NCI-H524 treated with DMSO at 0.1 percent for 48 hours (cell line): ENCODE results near the gene PER3.
"Not testable (repeated sequence)": the region's sequence is repeated elsewhere in the genome, so short reads cannot be mapped to it uniquely, and the experiment has no call there.

Experiments used
- DNase-seq: peaks from one replicate; lab custom pipeline; 2025; lab: John Stamatoyannopoulos, UW

Gene PER3

DNA sequence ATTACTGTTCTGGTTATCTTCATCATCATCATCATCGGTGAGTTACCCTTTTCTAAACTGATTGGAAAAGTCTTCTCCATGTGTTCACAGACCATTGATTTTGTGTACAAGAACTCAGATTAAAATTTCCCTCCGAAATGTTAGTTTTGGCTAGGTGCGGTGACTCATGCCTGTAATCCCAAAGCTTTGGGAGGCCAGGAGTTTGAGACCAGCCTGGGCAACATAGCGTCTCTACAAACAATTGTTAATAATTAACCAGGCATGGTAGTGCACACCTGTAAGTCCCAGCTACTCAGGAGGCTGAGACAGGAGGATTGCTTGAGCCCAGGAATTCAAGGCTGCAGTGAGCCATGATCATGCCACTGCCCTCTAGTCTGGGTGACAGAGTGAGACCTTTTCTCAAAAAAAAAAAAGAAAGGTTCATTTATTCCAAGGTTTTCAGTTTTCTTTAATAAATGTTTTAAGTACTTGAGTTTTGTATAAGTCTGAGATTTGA, 5.9 kb upstream of the PER3 start:
- DNase-seq, result no peak

DNA sequence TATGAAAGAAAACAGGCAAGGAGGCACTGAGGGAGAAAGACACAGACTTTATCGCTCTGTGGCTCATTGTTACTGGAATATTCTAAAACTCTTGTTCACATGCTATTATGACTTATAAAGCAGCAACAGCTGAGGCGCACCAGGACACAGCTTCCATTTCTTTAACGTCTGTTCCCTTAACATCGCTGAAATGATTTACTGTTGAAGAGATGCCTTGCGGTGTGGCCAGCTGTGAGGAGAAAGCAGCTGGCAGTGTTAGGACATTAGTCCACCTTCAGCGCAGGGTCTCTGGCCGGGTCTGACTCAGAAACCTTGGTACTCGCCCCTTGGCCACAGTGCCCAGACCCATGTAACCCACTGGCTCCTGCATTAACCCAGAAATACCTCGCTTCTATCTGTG, 3.1 kb upstream of the PER3 start:
- DNase-seq, result no peak

DNA sequence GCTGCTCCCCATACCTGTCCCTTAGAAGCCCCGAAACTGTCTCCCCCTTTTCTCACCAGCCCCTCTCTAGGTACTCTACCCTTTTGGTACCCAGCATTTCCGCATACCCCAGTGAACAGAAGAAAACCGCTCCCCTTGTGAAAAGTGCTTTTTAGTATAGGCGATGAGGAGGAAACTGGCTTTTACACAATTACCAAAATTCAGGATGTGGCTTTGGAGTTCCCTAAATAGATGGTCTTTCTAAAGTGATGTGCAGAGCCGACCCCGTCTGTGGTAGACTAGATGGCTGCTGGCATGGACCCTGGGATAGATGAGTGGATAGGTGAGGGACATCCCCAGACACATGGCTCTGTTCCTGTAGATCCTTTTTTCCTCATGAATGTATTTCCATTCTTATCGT, 2.6 kb upstream of the PER3 start:
- no peak for DNase-seq

DNA sequence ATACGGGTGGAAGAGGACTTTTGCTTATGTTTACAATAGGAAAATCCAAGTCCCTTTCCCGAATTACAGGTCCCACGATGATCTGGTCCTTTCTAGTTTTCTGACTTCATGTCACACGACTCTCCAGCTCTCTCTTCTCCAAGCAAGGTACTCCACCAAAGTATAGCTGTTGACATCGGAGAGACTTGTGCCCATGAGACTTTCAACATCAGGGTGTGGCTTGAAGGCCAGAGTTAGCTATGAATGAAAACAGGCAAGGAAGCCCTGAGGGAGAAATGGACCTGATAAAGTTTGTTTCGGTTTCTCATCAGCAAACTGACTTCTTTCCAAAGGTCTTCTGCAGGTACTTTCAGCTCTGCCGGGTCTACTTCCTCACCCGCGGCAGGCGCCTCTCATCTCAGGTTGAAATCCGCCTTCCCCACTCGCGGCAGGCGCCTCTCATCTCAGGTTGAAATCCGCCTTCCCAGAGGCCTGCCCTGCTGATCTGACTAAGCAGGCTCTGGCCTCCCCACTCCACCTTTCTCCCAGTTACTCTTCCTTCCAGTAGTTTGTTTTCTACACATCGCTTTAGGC, 2.1 kb upstream of the PER3 start:
- no peak for DNase-seq

DNA sequence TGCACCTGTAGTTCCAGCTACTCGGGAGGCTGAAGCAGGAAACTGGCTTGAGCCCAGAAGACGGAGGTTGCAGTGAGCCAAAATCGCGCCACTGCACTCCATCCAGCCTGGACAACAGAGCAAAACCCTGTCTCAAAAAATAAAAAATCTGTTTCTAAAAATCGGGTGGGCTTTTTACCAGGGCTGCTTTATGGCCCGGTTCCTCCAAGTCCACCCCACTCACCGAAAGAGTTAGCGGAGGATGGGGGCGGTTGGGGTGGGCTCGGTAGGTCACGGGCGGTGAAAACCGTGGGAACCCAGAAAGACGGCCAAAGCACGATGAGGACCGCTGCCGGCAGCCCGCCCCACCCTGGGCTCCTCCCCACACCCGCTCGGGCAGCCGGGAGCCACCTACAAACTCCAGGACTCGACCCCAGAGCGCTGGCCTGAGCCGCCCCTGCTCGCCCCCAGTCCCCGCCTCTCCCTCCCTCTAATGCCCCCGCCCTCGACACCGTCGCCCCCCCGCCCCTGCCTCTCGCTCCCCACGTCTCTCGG, 846 bp upstream of the PER3 start:
- peak; percentile 3 for DNase-seq

DNA sequence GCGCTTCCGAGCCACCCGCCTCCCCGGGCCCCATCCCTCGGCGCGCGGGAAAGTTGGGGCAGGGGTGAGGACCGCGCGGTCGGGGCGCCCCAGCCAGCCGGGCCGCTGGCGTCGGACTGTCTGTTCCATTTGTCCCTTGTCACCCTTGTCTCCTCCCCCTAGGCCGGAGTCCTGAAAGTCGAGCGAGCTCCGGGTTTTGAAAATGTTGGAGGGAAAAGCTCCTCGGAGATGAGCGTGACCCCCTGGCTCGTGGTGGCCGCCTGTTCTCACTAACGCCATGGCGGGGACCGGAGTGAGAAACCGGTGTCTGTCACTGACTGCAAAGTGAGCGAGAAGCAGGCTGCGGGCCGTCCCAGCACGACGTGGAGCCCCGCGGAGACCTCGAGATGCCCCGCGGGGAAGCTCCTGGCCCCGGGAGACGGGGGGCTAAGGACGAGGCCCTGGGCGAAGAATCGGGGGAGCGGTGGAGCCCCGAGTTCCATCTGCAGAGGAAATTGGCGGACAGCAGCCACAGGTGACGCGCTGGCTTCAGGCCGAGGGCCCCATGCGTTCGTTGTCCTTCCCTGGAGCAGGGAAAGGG, 491 bp downstream of the PER3 start:
- DNase-seq, result no peak

DNA sequence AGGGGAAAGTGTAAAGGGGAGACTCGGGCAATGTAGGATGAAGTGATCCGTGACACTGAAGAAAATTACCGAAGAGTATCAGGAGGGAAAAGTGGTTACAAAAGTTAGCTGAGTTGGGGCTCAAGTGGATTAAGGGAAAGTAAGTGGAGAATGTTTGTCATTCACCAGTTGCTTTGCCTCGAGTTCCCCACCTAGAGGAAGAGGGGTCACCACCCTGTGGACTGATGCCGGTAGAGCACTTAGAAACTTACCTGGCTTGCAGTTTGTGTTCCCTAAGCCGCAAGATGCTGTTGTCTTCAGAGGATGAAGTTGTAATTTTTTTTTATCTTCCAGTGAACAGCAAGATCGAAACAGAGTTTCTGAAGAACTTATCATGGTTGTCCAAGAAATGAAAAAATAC, 1.0 kb downstream of the PER3 start:
- DNase-seq, result no peak

DNA sequence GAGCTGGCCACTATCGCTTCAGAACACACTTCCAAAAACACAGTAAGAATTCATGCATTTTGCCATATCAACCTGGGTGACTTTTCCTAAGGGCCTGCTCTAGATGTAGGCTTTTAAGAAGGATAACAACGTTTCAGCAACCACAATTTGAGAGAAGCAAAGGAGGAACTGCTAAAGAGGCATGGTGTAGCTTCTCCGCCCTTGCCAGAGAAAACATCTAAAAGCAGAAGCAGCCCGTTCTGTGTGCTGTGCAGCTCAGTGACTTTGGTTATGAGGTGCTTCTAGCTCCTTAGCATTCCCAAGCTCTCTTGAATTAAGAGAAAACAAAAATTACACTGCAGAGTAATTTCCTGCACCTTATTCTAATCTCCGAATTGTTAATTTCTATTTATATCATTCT, 2.7 kb downstream of the PER3 start:
- no peak for DNase-seq

DNA sequence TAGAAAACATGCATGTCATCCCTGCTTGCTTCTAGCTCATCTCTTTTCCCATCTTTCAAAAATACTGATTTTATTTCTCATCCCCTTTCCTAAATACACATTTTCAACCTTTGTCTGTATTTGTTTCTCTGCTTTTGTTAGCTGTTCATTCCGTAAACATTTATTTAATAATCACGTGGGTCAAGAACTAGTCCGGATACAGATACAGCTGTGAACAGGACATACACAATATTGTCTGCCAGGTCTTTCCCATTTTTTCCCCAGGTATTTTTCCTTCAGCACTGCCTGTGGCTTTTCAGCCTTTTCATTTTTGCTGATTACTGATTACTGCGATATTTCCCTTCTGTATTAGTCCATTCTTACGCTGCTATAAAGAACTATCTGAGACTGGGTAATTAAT, 5.7 kb downstream of the PER3 start:
- DNase-seq, result no peak

DNA sequence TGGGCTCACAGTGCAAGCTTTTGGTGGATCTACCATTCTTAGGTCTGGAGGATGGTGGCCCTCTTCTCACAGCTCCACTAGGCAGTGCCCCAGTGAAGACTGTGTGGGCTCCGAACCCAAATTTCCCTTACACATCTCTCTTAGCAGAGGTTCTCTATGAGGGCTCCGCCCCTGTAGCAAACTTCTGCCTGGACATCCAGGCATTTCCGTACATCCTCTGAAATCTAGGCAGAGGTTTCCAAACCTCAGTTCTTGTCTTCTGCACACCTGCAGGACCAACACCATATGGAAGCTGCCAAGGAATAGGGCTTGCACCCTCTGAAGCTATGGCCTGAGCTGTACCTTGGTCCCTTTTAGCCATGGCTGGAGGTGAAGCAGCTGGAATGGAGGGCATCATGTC, 6.9 kb downstream of the PER3 start:
- not testable (repeated sequence) for DNase-seq

DNA sequence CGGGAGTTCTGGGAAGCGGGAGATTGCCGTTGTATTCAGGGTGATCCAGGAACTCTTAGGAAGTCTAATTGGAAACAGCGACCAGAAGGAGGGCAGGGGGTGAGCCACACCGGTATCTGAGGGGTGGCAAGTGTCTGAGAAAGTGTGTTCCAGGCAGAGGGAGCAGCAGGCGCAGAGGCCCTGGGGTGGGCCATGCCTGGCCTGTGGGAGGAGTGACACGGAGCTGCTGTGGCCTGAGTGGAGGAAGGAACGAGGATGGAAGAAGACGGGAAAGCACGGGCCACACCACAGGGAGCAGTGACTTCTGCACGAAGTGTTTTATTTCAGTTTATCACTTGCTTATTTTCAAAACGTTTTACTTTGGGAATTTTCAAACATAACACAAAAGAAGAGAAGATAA, 11.3 kb downstream of the PER3 start:
- DNase-seq, result no peak

DNA sequence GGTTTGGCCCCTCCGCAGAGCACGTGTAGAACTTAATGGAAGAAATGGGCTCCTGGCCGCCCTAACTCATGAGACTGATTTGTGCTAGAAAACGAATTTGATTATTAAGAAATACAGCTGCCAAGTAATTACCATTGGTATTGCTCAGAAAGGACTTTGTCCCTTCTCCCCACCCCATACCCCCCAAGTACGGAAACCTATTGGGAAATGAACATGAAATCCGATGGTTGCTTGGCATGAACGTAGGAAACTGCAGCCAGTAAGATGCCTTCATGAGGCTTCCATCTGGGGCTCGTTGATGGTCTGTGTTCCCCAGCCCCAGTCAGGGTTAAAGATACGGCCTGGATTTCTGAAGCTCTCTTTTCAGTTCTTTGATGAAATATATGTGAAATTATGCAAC, 21.4 kb downstream of the PER3 start:
- no peak for DNase-seq

DNA sequence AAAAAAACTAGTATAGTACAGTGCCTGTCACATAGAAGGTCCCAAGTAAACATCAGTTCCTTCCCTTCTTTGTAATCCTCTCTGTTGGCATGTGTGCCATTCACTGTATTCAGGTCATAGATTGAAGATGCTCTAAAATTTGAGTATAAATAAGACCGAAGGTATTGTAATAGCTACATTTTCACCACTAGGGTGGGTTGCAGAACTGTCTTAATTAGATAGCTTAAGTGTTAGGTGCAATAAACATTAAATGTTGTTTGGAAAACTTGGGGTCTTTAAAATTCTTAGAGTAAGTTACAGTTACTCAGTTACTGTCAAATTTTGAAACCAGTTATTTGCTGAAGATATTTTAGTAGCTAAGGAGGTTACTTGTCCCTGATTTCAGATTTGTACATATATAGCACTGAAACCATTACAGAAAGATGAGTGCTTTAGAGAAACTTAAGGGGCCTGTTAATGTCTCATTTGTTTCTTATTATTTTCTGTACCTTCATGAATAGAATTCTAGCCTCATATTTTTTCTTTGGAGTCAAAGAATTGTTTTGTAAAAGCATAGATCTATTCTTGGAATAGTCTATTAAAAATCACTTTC, 24.3 kb downstream of the PER3 start:
- DNase-seq, result no peak

DNA sequence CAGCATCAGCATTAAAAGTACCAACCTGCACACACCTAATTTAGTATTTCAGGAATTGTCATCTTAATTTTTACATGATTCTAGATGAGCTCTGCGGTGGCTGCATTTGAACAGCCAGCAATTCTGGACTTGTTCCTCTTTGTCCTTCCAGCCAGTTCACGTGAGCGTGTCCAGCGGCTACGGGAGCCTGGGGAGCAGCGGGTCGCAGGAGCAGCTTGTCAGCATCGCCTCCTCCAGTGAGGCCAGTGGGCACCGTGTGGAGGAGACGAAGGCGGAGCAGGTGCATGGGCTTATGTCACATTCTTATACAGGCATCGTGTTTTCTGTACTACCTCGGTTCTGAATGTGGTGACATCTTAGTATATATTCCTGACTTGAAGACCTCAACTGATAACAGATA, 25.7 kb downstream of the PER3 start:
- DNase-seq, result no peak

DNA sequence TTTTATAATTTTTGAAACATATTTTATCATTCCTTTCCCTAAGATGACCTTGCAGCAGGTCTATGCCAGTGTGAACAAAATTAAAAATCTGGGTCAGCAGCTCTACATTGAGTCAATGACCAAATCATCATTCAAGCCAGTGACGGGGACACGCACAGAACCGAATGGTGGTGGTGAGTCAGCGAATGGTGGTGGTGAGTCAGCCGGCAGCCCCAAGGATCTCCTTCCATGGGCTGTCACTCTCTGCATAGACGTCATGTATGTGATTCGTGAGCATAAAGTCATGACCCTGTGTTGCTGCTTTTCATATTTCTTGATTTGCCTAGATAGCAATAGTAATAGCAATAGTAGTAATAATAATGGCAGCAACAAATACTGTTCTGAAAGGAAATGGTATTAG, 26.3 kb downstream of the PER3 start:
- DNase-seq, result no peak

DNA sequence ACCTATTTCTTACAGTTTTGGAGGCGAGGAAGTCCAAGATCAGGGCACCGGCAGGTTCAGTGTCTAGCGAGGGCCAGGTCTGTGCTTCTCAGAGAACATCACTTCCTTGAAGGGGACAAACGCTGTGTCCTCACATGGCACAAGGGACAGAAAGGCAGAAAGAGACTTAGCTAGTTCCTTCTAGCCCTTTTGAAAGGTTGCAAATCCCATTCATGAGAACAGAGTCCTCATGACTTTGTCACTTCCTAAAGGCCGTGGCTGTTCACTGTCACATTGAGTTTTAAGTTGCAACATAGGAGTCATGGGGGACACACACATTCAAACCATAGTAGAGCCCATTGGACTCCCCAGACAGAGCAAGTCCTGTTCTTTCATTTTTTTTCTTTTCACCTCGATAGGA, 27.4 kb downstream of the PER3 start:
- DNase-seq, result no peak

DNA sequence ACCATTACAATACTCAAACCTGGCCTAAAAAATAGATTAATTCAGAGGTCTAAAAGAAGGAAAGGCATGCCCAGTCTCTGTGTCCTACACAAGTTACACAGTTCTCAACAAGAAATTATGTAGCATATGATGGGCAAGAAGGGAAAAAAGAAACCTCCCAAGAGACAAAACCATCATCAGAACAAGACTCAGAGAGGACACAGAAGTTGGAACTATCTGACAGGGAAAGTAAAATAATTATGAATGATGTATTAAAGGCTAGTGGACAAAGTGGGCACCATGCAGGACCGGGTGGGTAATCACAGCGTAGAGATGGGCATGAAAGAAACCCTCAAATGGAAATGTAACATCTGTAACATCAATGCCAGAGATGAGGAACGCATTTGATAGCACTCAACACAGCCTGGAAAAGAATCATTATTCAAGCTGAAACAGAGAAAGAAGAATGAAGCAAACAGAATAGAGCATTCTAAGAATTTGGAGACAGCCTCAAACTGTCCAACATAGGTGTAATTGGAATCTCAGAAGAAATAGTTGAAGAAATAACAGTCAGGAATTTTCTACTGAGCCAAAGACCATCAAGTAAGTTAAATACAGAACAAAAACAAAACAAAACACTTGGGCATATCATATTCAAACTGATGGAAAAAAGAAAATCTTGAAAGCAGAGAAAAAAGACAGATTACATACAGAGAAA, 29.7 kb downstream of the PER3 start:
- DNase-seq, result no peak

DNA sequence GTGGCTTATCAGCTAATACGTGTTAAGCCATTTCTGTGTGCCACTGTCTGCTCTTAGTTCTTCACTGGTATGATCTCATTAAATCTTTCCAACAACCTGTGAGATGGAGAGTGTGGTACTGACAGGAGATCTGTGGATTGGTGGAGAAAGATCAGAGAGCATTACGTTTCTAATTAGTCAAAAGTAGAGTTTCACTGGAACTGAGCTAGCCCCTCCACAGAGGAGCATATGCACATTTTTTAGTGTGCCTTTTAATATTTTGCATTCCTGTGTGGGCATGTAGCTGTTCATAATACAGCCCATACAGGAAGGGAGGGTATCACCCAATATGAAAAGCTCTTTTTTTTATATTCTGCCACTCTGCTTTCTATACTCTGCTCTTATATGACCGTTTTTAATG, 37.2 kb downstream of the PER3 start:
- DNase-seq, result no peak

DNA sequence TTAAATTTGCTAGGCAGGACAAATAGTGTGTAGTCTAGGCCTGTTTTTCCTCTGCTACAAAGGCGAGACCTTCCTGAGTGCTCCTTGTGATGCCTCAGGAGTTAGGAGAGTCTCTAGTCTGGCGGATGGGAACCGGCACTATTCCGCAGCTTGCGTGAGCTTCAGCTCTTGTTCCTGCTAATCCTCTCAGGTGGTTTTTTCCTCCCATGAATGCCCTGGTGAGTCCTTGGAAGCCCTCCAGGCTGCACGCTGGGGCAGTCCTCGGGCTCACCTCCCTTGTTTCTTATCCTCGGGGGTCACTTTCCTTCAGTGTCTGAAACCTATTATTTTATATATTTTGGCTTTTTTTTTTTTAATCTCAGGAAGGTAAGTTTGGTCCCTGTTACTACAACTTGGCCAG, 40.6 kb downstream of the PER3 start:
- DNase-seq, result no peak

DNA sequence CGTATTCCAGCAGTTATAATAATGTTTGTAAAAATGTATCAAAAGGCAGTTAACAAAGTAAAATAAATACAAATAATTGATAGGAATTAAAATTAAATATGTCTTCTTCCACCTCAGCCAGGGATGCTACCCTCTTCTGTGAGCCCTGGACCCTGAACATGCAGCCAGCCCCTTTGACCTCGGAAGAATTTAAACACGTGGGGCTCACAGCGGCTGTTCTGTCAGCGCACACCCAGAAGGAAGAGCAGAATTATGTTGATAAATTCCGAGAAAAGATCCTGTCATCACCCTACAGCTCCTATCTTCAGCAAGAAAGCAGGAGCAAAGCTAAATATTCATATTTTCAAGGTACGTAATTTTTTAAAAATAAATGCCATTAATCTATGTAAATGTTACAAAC, 42.3 kb downstream of the PER3 start:
- DNase-seq, result no peak

DNA sequence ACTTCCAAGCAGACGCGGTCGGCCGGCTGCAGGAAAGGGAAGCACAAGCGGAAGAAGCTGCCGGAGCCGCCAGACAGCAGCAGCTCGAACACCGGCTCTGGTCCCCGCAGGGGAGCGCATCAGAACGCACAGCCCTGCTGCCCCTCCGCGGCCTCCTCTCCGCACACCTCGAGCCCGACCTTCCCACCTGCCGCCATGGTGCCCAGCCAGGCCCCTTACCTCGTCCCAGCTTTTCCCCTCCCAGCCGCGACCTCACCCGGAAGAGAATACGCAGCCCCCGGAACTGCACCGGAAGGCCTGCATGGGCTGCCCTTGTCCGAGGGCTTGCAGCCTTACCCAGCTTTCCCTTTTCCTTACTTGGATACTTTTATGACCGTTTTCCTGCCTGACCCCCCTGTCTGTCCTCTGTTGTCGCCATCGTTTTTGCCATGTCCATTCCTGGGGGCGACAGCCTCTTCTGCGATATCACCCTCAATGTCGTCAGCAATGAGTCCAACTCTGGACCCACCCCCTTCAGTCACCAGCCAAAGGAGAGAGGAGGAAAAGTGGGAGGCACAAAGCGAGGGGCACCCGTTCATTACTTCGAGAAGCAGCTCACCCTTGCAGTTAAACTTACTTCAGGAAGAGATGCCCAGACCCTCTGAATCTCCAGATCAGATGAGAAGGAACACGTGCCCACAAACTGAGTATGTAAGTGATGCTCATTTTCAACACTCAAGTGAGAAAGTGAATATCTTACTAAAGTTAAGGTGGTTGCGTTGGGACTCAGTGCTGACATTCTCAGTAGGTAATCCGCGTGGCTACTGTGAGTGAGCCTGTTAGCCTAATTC, 43.2 kb downstream of the PER3 start:
- no peak for DNase-seq

DNA sequence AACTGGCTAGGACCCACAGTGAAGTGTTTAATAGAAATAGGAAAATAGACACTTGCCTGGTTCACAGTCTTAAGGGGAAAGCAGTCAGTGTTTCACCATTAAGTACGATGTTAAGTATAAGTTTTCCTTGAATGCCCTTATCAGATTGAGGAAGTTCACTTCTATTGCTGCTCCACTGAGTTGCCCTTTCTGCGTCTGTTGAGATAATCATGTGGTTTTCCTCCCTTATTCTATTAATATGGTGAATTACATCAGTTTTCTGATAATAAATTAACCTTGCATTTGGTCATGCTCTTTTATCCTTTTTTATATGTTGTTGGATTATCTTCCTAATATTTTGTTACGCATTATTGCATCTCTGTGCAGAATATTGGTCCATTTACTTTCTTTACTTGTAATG, 47.4 kb downstream of the PER3 start:
- no peak for DNase-seq
